Parathyroid adenoma (tissue), 2 donors: ENCODE measurements around the gene SLC34A3.

Source experiments
- H2AFZ ChIP-seq: fragments of 300-600 bp; sonication (generic); one replicate; pipeline ENCODE4 v1.7.0; 2017; ENCODE audit warnings: antibody characterized with exemption, mild to moderate bottlenecking
- H3K27ac ChIP-seq: fragments of 300-600 bp; sonication (generic); one replicate; pipeline ENCODE4 v1.7.0; 2017
- H3K27me3 ChIP-seq: fragments of 300-600 bp; sonication (generic); one replicate; pipeline ENCODE4 v1.7.0; 2017; ENCODE audit warnings: low read length; ENCODE audit not compliant: control insufficient read depth, insufficient read depth
- H3K36me3 ChIP-seq: fragments of 300-600 bp; sonication (generic); one replicate; pipeline ENCODE4 v1.7.0; 2017; ENCODE audit warnings: low read length; ENCODE audit not compliant: control insufficient read depth, insufficient read depth
- H3K4me1 ChIP-seq: fragments of 300-600 bp; sonication (generic); one replicate; pipeline ENCODE4 v1.7.0; 2017; ENCODE audit warnings: control low read depth
- H3K4me2 ChIP-seq: fragments of 300-600 bp; sonication (generic); one replicate; pipeline ENCODE4 v1.7.0; 2017; ENCODE audit warnings: low read length
- H3K4me3 ChIP-seq: fragments of 300-600 bp; sonication (generic); one replicate; pipeline ENCODE4 v1.7.0; 2017; ENCODE audit warnings: low read depth, low read length
- H3K79me2 ChIP-seq: fragments of 300-600 bp; sonication (generic); one replicate; pipeline ENCODE4 v1.7.0; 2017; ENCODE audit warnings: control low read depth
- H3K9ac ChIP-seq: fragments of 300-600 bp; sonication (generic); one replicate; pipeline ENCODE4 v1.7.0; 2017; ENCODE audit warnings: mild to moderate bottlenecking
- H3K9me3 ChIP-seq: fragments of 300-600 bp; sonication (generic); one replicate; pipeline ENCODE4 v1.7.0; 2017; ENCODE audit warnings: low read length; ENCODE audit not compliant: control insufficient read depth
- CTCF ChIP-seq: fragments of 300-600 bp; sonication (generic); IDR thresholded peaks from one replicate; pipeline ENCODE4 v1.7.0; 2017; ENCODE audit warnings: antibody characterized with exemption, mild to moderate bottlenecking
- donor health status: primary hyperparathyroidism.

The SLC34A3 gene

GRCh38 chr9:137264067-137264466 is 33.4 kb downstream of the SLC34A3 start:
- H3K9ac ChIP-seq = no peak overlapping the region
- H3K4me3 ChIP-seq = no peak overlapping the region
- H3K4me1 ChIP-seq = peaks cover 4% of the 10 kb centered on the region
- no peak overlapping the region for H3K4me2 ChIP-seq
- no peak overlapping the region for H3K27ac ChIP-seq
- no peaks in the 10 kb centered on the region for H3K27me3 ChIP-seq
- no peaks in the 10 kb centered on the region for H3K79me2 ChIP-seq
- TF ChIP-seq CTCF = no peak
- no peaks in the 10 kb centered on the region for H3K36me3 ChIP-seq
- no peaks in the 10 kb centered on the region for H3K9me3 ChIP-seq
- H2AFZ ChIP-seq = no peak overlapping the region

DNA sequence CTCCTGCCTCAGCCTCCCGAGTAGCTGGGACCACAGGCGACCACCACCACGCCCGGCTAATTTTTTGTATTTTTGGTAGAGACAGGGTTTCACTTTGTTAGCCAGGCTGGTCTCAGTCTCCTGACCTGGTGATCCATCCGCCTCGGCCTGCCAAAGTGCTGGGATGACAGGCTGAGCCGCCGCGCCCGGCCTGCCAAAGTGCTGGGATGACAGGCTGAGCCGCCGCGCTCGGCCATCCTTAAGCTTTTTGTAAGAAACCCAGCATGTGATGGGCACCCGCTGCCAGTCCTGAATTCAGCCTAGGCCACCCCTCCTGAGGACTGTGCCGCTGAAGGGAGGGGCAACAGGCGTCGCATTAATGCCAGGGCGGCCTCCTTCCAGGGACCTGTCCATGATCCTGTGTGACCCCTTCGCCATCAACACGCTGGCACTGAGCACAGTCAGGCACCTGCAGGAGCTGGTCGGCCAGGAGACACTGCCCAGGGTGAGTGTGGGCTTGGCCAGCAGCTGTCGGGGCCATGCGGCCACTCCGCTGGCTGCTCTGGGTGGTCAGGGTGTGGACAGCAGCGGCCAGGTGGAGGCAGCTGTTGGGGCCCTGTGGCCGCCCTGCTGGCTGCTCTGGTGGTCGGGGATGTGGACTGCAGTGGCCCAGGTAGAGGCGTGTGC is 34.9 kb downstream of the SLC34A3 start:
- no peak for TF ChIP-seq CTCF
- H2AFZ ChIP-seq = no peak overlapping the region
- no peak overlapping the region for H3K9ac ChIP-seq
- no peak overlapping the region for H3K4me3 ChIP-seq
- H3K27me3 ChIP-seq = no peaks in the 10 kb centered on the region
- H3K4me1 ChIP-seq = peaks cover 4% of the 10 kb centered on the region
- H3K36me3 ChIP-seq = no peaks in the 10 kb centered on the region
- H3K9me3 ChIP-seq = no peaks in the 10 kb centered on the region
- no peak overlapping the region for H3K27ac ChIP-seq
- H3K4me2 ChIP-seq = no peak overlapping the region
- no peaks in the 10 kb centered on the region for H3K79me2 ChIP-seq

- H3K36me3 ChIP-seq = no peaks in the 10 kb centered on the region
- H3K27me3 ChIP-seq = no peaks in the 10 kb centered on the region
Measured at GRCh38 chr9:137266162-137266527, 35.4 kb downstream of the SLC34A3 start.

GRCh38 chr9:137266585-137267453 is 36.1 kb downstream of the SLC34A3 start:
- no peaks in the 10 kb centered on the region for H3K27me3 ChIP-seq
- no peak overlapping the region for H3K4me3 ChIP-seq
- H2AFZ ChIP-seq = no peak overlapping the region
- no peaks in the 10 kb centered on the region for H3K9me3 ChIP-seq
- no peaks in the 10 kb centered on the region for H3K36me3 ChIP-seq
- no peak overlapping the region for H3K4me2 ChIP-seq
- H3K27ac ChIP-seq = no peak overlapping the region
- H3K79me2 ChIP-seq = no peaks in the 10 kb centered on the region
- peaks cover 4% of the 10 kb centered on the region for H3K4me1 ChIP-seq
- no peak overlapping the region for H3K9ac ChIP-seq
- no peak for TF ChIP-seq CTCF

More at GRCh38 chr9:137266162-137266527, 35.4 kb downstream of the SLC34A3 start:
- H3K27ac ChIP-seq = no peak overlapping the region
- no peaks in the 10 kb centered on the region for H3K79me2 ChIP-seq
- H3K4me2 ChIP-seq = no peak overlapping the region
- no peak overlapping the region for H3K4me3 ChIP-seq
- no peak for TF ChIP-seq CTCF
- no peak overlapping the region for H2AFZ ChIP-seq
- H3K9ac ChIP-seq = no peak overlapping the region
- peaks cover 4% of the 10 kb centered on the region for H3K4me1 ChIP-seq
- no peaks in the 10 kb centered on the region for H3K9me3 ChIP-seq
